HL-60 (cell line): ENCODE measurements around the gene KRT15.

Experiments used
- DNase-seq, 2 experiments: peaks; one replicate each; pipeline ENCODE4 v3.0.0-alpha.2; 2010 to 2020; ENCODE audit warnings: low read depth in 1 of 2, low spot score in 1 of 2
- H3K27ac ChIP-seq: fragments of 250-450 bp; sonication (Bioruptor Pico); replicated peaks from 2 replicates; pipeline ENCODE4 v1.5.1; 2020; ENCODE audit warnings: mild to moderate bottlenecking, moderate library complexity
- H3K27me3 ChIP-seq: fragments of 250-450 bp; sonication (Bioruptor Pico); 2 replicates; pipeline ENCODE4 v1.5.1; 2021; ENCODE audit warnings: mild to moderate bottlenecking, moderate library complexity; ENCODE audit not compliant: insufficient read depth, poor library complexity, severe bottlenecking
- H3K4me3 ChIP-seq: replicated peaks from 2 replicates; pipeline ENCODE4 v1.5.1; 2011; ENCODE audit warnings: mild to moderate bottlenecking, control low read depth, low read length; ENCODE audit not compliant: insufficient read depth
- GABPA ChIP-seq: IDR thresholded peaks from 2 replicates; pipeline ENCODE4 v1.6.1; 2012; ENCODE audit warnings: low read depth
- POLR2AphosphoS5 ChIP-seq: IDR thresholded peaks from 2 replicates; pipeline ENCODE4 v1.6.1; 2012; ENCODE audit warnings: low read depth
- SPI1 ChIP-seq: IDR thresholded peaks from 2 replicates; pipeline ENCODE4 v1.6.1; 2012; ENCODE audit warnings: low read depth, mild to moderate bottlenecking, borderline replicate concordance
- TF ChIP-seq, protein P1 (sequence below): IDR thresholded peaks from one replicate; pipeline ENCODE4 v1.5.1; 2011; ENCODE audit warnings: low read length, control low read depth, inconsistent platforms; ENCODE audit not compliant: insufficient read depth
- TF ChIP-seq, protein P2 (sequence below): IDR thresholded peaks from 2 replicates; pipeline ENCODE4 v1.6.1; 2012; ENCODE audit warnings: low read depth; ENCODE audit not compliant: insufficient replicate concordance

Gene KRT15

DNA sequence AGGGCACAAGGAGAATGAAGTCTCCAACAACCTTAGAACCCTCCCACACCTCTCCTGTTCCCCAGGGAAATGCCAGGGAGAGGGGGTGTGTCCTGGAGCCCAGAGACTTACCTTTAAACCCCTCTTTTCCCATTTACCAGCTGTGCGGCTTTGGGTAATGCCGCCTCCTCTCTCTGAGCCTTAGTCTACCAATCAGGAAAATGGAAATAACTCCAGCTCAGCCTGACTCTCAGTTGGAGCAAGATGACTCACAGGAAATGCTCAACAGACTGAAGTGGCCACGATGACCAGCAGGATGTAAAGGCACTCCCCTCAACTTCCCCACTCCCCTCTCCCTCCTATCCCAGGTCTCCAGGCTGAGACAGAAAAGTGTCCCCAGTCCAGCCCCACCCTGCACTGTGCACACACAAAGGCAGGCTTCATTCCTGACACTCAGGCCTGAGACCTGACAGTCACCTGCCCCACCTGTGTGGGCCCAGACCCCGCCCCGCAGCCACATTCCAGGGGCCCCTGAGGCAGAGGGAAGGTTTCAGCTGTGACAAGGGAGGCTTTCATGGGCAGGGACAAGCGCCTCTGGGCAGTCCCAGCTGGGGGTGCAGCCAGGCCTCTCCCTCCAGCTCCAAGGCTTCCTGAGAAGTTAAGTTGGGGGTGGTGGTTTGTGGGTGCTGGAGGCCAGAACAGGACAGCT, 3.0 kb upstream of the KRT15 start:
- no peak overlapping the region for H3K4me3 ChIP-seq
- TF ChIP-seq POLR2AphosphoS5 (no peak), SPI1 (no peak), GABPA (no peak)
- TF ChIP-seq, protein P1, sequence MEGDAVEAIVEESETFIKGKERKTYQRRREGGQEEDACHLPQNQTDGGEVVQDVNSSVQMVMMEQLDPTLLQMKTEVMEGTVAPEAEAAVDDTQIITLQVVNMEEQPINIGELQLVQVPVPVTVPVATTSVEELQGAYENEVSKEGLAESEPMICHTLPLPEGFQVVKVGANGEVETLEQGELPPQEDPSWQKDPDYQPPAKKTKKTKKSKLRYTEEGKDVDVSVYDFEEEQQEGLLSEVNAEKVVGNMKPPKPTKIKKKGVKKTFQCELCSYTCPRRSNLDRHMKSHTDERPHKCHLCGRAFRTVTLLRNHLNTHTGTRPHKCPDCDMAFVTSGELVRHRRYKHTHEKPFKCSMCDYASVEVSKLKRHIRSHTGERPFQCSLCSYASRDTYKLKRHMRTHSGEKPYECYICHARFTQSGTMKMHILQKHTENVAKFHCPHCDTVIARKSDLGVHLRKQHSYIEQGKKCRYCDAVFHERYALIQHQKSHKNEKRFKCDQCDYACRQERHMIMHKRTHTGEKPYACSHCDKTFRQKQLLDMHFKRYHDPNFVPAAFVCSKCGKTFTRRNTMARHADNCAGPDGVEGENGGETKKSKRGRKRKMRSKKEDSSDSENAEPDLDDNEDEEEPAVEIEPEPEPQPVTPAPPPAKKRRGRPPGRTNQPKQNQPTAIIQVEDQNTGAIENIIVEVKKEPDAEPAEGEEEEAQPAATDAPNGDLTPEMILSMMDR: no peak
- no peak for DNase-seq
- no peak overlapping the region for H3K27ac ChIP-seq
- peaks cover 2% of the 10 kb centered on the region for H3K27me3 ChIP-seq

DNA sequence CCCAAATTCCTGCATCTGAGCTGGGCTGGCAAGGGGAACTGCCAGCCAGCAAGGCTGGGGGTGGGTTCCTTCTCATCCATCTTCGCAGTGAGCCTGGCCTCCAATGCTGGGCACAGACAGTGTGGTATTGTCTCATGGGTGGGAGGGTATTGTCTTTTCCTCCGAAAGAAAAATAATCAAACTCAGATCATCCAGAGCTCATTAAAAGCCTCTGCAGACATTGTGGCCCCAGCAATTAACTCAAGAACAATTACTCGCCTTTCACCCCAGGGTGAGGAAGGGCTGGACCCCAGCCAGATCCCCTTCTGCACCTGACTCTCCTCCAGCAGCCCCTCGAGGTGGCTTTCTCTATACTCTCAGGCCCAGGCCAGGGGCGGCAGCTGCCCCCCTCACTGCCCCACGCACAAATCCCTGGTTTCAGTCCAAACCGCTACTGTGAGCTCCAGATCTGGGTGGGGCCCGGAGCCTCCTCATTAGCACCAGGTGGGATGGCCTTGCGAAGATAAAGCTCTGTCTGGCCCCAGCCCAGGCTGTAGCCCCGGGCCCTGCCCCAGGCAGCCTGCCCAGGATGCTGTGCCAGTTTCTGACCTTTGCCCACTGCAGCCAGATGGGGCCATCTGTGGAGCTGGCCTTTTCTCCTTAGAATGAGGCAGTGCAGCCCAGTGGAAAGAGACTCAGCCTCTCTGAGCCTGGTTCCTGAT, 2.3 kb upstream of the KRT15 start:
- no peak for DNase-seq
- no peak overlapping the region for H3K27ac ChIP-seq
- H3K4me3 ChIP-seq: no peak overlapping the region
- TF ChIP-seq, protein P1: no peak
- TF ChIP-seq POLR2AphosphoS5 (no peak), GABPA (no peak), SPI1 (no peak)
- TF ChIP-seq, protein P2, sequence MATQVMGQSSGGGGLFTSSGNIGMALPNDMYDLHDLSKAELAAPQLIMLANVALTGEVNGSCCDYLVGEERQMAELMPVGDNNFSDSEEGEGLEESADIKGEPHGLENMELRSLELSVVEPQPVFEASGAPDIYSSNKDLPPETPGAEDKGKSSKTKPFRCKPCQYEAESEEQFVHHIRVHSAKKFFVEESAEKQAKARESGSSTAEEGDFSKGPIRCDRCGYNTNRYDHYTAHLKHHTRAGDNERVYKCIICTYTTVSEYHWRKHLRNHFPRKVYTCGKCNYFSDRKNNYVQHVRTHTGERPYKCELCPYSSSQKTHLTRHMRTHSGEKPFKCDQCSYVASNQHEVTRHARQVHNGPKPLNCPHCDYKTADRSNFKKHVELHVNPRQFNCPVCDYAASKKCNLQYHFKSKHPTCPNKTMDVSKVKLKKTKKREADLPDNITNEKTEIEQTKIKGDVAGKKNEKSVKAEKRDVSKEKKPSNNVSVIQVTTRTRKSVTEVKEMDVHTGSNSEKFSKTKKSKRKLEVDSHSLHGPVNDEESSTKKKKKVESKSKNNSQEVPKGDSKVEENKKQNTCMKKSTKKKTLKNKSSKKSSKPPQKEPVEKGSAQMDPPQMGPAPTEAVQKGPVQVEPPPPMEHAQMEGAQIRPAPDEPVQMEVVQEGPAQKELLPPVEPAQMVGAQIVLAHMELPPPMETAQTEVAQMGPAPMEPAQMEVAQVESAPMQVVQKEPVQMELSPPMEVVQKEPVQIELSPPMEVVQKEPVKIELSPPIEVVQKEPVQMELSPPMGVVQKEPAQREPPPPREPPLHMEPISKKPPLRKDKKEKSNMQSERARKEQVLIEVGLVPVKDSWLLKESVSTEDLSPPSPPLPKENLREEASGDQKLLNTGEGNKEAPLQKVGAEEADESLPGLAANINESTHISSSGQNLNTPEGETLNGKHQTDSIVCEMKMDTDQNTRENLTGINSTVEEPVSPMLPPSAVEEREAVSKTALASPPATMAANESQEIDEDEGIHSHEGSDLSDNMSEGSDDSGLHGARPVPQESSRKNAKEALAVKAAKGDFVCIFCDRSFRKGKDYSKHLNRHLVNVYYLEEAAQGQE: no peak
- no peaks in the 10 kb centered on the region for H3K27me3 ChIP-seq

DNA sequence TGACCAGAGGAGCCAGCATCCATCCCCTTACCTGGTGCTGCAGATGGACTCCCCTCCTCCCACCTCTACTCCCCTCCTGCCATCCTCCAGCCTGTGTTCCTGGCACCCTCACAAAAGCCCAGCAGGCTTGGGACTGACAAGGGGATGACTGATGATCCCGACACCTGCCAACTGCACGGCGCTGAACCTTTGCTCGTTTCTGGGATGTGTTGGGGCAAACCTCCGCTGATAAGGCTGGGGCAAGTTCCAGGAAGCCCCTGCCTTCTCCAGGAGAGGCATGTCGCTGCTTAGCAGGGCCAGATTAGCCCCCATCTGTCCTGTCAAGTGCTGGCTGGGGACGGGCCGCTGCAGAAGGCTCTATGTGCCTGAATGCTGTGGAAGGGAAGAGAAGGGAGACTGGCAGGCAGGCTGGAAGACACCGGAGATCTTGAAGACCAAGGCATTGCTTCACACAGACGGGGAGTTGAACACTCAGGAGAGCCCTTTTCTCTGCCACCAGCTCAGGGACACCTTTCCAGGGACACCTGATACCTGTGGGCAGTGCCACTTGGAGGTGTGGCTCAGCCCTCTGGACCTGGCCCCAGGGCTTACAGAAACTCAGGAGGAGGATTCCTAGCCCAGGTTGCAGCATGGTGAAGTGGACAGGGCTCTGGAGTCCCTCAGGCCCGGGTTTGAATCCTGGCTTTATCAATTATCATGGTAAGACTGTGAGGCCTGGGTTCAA, 973 bp upstream of the KRT15 start:
- Histone ChIP-seq H3K4me3 (no peak overlapping the region), H3K27me3 (no peaks in the 10 kb centered on the region), H3K27ac (no peak overlapping the region)
- TF ChIP-seq, protein P2: no peak
- TF ChIP-seq, protein P1: no peak
- TF ChIP-seq GABPA: no peak
- no peak for TF ChIP-seq POLR2AphosphoS5
- TF ChIP-seq SPI1: no peak
- no peak for DNase-seq
